MCF 10A (cell line): ENCODE data around the gene OSBPL9. TPM values are rescaled to one million over a fixed set of nuclear protein-coding genes. Genes with fewer than 3 reads are reported as not detected.
A peak's percentile ranks its signal among the peaks of the same experiment; 100 is the strongest.

Experiments
- BruUV-seq: library from RNA; stranded (reverse); fragments of 400-500 nt; replicated peaks from 2 replicates; lab custom pipeline; 2021; lab: Mats Ljungman, UMichigan
- CTCF ChIA-PET: fragments of 300-600 bp; sonication (Branson Sonifier 250); formaldehyde crosslinking; extraction: SDS; loops from one replicate; lab custom pipeline; 2021; ENCODE audit warnings: antibody characterized with exemption, inconsistent platforms; lab: Yijun Ruan, JAX
- POLR2A ChIA-PET: fragments of 300-600, 350-650 bp; sonication (Branson Sonifier 250); formaldehyde crosslinking; extraction: SDS; loops from one replicate; lab custom pipeline; 2020; ENCODE audit warnings: antibody characterized with exemption, inconsistent platforms; lab: Yijun Ruan, JAX
- DNase-seq: peaks from one replicate; pipeline ENCODE4 v3.0.0-alpha.2; 2018; ENCODE audit not compliant: unreplicated experiment
- H3K27ac Mint-ChIP-seq: one replicate; pipeline ENCODE4 v1.8.0; 2022; ENCODE audit warnings: mild to moderate bottlenecking, low read depth, mixed read lengths; ENCODE audit not compliant: unreplicated experiment
- H3K27me3 Mint-ChIP-seq: one replicate; pipeline ENCODE4 v1.8.0; 2022; ENCODE audit warnings: mixed read lengths; ENCODE audit not compliant: insufficient read depth, unreplicated experiment
- H3K36me3 Mint-ChIP-seq: one replicate; pipeline ENCODE4 v1.8.0; 2022; ENCODE audit warnings: mild to moderate bottlenecking, moderate library complexity, mixed read lengths; ENCODE audit not compliant: insufficient read depth, unreplicated experiment
- H3K4me1 Mint-ChIP-seq: one replicate; pipeline ENCODE4 v1.8.0; 2022; ENCODE audit warnings: mixed read lengths; ENCODE audit not compliant: insufficient read depth, unreplicated experiment
- H3K4me3 Mint-ChIP-seq: one replicate; pipeline ENCODE4 v1.8.0; 2022; ENCODE audit warnings: mild to moderate bottlenecking, moderate library complexity, mixed read lengths; ENCODE audit not compliant: unreplicated experiment
- H3K9me3 Mint-ChIP-seq: one replicate; pipeline ENCODE4 v1.8.0; 2022; ENCODE audit warnings: mixed read lengths; ENCODE audit not compliant: unreplicated experiment
- CTCF ChIP-seq: fragments of 200-600 bp; IDR thresholded peaks from one replicate; pipeline ENCODE4 v1.8.0; 2022; ENCODE audit warnings: antibody characterized with exemption, mild to moderate bottlenecking; ENCODE audit not compliant: unreplicated experiment
- intact Hi-C: fragments of 100-400 bp; cut with micrococcal nuclease; formaldehyde crosslinking; loops from 2 replicates; pipeline ENCODE4 v1.14.1; 2022
- total RNA-seq: library from RNA; stranded (reverse); gene quantifications from 2 replicates; pipeline ENCODE4 v1.2.3, GENCODE V29; 2022

The OSBPL9 gene
- total RNA-seq, 1 experiment from 2014 or later, result 51.7 TPM

DNA sequence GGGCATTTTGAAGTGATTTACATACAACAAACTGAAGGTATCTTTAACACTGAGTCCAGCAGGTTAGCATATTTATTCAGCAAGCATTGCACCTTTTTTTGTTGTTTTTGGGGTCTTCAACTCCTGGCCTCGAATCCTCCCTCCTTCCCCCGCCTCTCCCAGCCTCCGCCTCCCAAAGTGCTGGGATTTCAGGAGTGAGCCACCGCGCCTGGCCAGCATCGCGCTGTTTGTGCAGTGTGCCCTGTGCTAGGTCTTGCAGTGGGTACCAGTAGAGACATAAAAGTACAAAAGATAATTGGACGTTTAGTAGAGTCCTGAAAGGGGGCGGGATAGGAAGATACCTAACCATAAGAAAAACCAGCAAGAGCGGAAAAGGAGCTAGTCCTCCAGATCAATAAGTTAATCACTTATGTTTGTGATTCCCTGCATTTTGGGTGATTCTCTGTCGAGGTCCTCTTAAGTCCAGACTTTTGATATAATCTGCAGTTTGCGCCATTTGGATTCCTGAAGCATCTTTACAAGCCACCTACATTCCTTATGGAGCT, 111.8 kb downstream of the OSBPL9 start:
- ChIA-PET POLR2A (interaction anchor here (0.6 to 9.1 kb wide), 24 partner anchors 9 to 210 kb away, joined by 3 to 92 read pairs (median 4); partner anchors contain the start of gene EPS15), CTCF (interaction anchor here (0.7 to 1.6 kb wide), 3 partner anchors 12 to 100 kb away, joined by 3 to 6 read pairs (median 4); no protein-coding TSS in a partner anchor)
- no peak for DNase-seq
- no peak for TF ChIP-seq CTCF
- Mint-ChIP-seq H3K9me3 (no peaks in the 10 kb centered on the region), H3K27me3 (no peaks in the 10 kb centered on the region), H3K4me1 (peaks cover 27% of the 10 kb centered on the region), H3K27ac (no peak overlapping the region), H3K4me3 (peak overlapping the region; percentile 98), H3K36me3 (peaks cover 10% of the 10 kb centered on the region)
- no TSS peak for BruUV-seq
- intact Hi-C loops, result loop anchor here (1.0 kb wide), 1 partner anchor 41 kb away; no protein-coding TSS in a partner anchor

DNA sequence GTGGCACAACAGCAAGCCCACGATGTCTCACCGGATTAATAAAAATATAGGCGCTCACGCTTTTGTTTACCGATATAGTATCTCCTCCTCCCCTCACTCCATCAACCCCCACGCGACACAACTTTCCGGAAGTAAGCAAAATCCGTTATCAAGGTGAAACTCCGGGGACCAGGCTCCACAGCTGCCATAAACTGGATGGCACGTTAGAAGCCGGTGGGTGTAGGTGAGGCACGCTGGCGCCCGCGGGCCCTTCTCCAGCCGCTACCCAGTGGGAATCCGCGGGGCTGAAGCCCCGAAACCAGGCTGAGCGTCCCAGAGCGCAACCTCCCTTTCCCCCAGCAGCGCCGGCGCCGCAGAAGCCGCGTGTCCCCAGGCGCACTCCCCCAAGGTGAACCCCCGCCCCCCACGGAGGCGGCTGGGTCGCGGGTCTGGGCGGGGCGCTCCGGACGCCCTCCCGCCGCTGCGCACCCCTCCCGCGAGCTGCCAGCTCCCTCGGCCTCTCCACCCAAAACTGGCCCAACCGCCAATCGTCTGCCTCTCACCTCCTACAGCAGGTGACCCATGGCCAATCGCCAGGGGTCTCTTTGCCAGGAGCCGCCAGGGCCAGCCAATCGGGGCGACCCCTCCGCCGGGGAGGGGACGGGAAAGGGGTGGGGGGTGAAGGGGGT, 112.4 kb downstream of the OSBPL9 start:
- no peak for TF ChIP-seq CTCF
- Mint-ChIP-seq H3K4me3 (peak overlapping the region; percentile 98), H3K27me3 (no peaks in the 10 kb centered on the region), H3K27ac (peak overlapping the region; percentile 86), H3K4me1 (peaks cover 27% of the 10 kb centered on the region), H3K36me3 (peaks cover 10% of the 10 kb centered on the region), H3K9me3 (no peaks in the 10 kb centered on the region)
- ChIA-PET CTCF (interaction anchor here (0.6 to 1.6 kb wide), 4 partner anchors 12 to 101 kb away, joined by 3 to 6 read pairs (median 4); no protein-coding TSS in a partner anchor), POLR2A (interaction anchor here (0.6 to 9.1 kb wide), 25 partner anchors 8 to 211 kb away, joined by 3 to 92 read pairs (median 4); partner anchors contain the start of gene EPS15)
- DNase-seq, result peak; percentile 97
- intact Hi-C loops, result loop anchor here (1.0 kb wide), 1 partner anchor 40 kb away; no protein-coding TSS in a partner anchor
- TSS peak; percentile 95 for BruUV-seq

GRCh38 chr1:51729824-51730301, 113.0 kb downstream of the OSBPL9 start:
- Mint-ChIP-seq H3K36me3 (peaks cover 8% of the 10 kb centered on the region), H3K4me3 (peak overlapping the region; percentile 98), H3K27me3 (no peaks in the 10 kb centered on the region), H3K9me3 (no peaks in the 10 kb centered on the region), H3K27ac (peak overlapping the region; percentile 86), H3K4me1 (peaks cover 31% of the 10 kb centered on the region)
- intact Hi-C loops, result loop anchor here (1.0 kb wide), 1 partner anchor 39 kb away; no protein-coding TSS in a partner anchor
- TF ChIP-seq CTCF, result no peak
- ChIA-PET POLR2A (interaction anchor here (0.7 to 9.1 kb wide), 21 partner anchors 8 to 287 kb away, joined by 3 to 92 read pairs (median 5); partner anchors contain the start of gene EPS15), CTCF (interaction anchor here (0.6 to 1.5 kb wide), 5 partner anchors 39 to 102 kb away, joined by 3 to 9 read pairs (median 3); no protein-coding TSS in a partner anchor)
- BruUV-seq, result TSS peak; percentile 56
- DNase-seq, result peak; percentile 49
